Measurements from ENCODE around the gene TBX1. TPM values are rescaled to one million over a fixed set of nuclear protein-coding genes. Genes with fewer than 3 reads are reported as not detected.

The TBX1 gene
- polyA plus RNA-seq, 1 donor (not counting 4 experiments of a cell fraction or from before 2014, with no cell fraction given), result 0.10 TPM

GRCh38 chr22:19772422-19772672, 11.8 kb downstream of the TBX1 start:
- Histone ChIP-seq H3K36me3 (ENCODE audit: control insufficient read depth in 2 of 2, extremely low read depth in 1 of 2, insufficient read depth in 2 of 2, low read length in 2 of 2) (no peaks in the 10 kb centered on the region), H3K4me3 (ENCODE audit: control insufficient read depth in 2 of 3, extremely low read depth in 1 of 3, insufficient read depth in 2 of 3, low read depth in 1 of 3, low read length in 3 of 3) (no peak overlapping the region), H3K9ac (ENCODE audit: control insufficient read depth, extremely low read depth, insufficient read depth, low read length) (no peak overlapping the region), H2AFZ (ENCODE audit: control insufficient read depth, low read length) (no peak overlapping the region), H3K4me2 (ENCODE audit: control insufficient read depth, extremely low read depth, insufficient read depth, low read depth, low read length) (no peak overlapping the region), H3K9me3 (ENCODE audit: control insufficient read depth, low read depth, low read length) (no peaks in the 10 kb centered on the region), H4K20me1 (ENCODE audit: control insufficient read depth, extremely low read depth, insufficient read depth, low read length) (no peaks in the 10 kb centered on the region), H3K79me2 (ENCODE audit: control insufficient read depth, insufficient read depth, low read length) (peaks cover 5% of the 10 kb centered on the region), H3K4me1 (ENCODE audit: control insufficient read depth, extremely low read depth, insufficient read depth, low read length) (no peaks in the 10 kb centered on the region), H3K27ac (ENCODE audit: control insufficient read depth, insufficient read depth, low read length) (no peak overlapping the region), H3K9me1 (ENCODE audit: control insufficient read depth, extremely low read depth, insufficient read depth, low read length) (no peaks in the 10 kb centered on the region), H3K27me3 (ENCODE audit: control insufficient read depth, extremely low read depth, insufficient read depth, low read length) (no peaks in the 10 kb centered on the region)
- no peak for DNase-seq (ENCODE audit: low read depth, low spot score)
- TF ChIP-seq EZH2 (IDR thresholded peaks at IDR 0.05; ENCODE audit: low read length) (no peak), CTCF (optimal IDR thresholded peaks at IDR 0.05 in 1 of 3, IDR thresholded peaks at IDR 0.05 in 1 of 3, conservative IDR thresholded peaks at IDR 0.05 in 1 of 3; ENCODE audit: extremely low read depth in 1 of 3, insufficient read depth in 2 of 3, low read length in 3 of 3) (no peak)
- FAIRE-seq, result no peak
- dilution Hi-C loops (cut with MboI; ENCODE audit: extremely low pct_ligation_motif_present, low sequenced_read_pairs), result no loop called here

GRCh38 chr22:19772673-19773469, 12.3 kb downstream of the TBX1 start:
- Histone ChIP-seq H3K36me3 (ENCODE audit: control insufficient read depth in 2 of 2, extremely low read depth in 1 of 2, insufficient read depth in 2 of 2, low read length in 2 of 2) (no peaks in the 10 kb centered on the region), H3K4me2 (ENCODE audit: control insufficient read depth, extremely low read depth, insufficient read depth, low read depth, low read length) (no peak overlapping the region), H3K27me3 (ENCODE audit: control insufficient read depth, extremely low read depth, insufficient read depth, low read length) (no peaks in the 10 kb centered on the region), H4K20me1 (ENCODE audit: control insufficient read depth, extremely low read depth, insufficient read depth, low read length) (no peaks in the 10 kb centered on the region), H3K9me1 (ENCODE audit: control insufficient read depth, extremely low read depth, insufficient read depth, low read length) (no peaks in the 10 kb centered on the region), H2AFZ (ENCODE audit: control insufficient read depth, low read length) (no peak overlapping the region), H3K4me1 (ENCODE audit: control insufficient read depth, extremely low read depth, insufficient read depth, low read length) (no peaks in the 10 kb centered on the region), H3K9ac (ENCODE audit: control insufficient read depth, extremely low read depth, insufficient read depth, low read length) (no peak overlapping the region), H3K27ac (ENCODE audit: control insufficient read depth, insufficient read depth, low read length) (no peak overlapping the region), H3K9me3 (ENCODE audit: control insufficient read depth, low read depth, low read length) (no peaks in the 10 kb centered on the region), H3K79me2 (ENCODE audit: control insufficient read depth, insufficient read depth, low read length) (peaks cover 4% of the 10 kb centered on the region), H3K4me3 (ENCODE audit: control insufficient read depth in 2 of 3, extremely low read depth in 1 of 3, insufficient read depth in 2 of 3, low read depth in 1 of 3, low read length in 3 of 3) (no peak overlapping the region)
- DNase-seq (ENCODE audit: low read depth, low spot score), result no peak
- TF ChIP-seq CTCF (optimal IDR thresholded peaks at IDR 0.05 in 1 of 3, IDR thresholded peaks at IDR 0.05 in 1 of 3, conservative IDR thresholded peaks at IDR 0.05 in 1 of 3; ENCODE audit: extremely low read depth in 1 of 3, insufficient read depth in 2 of 3, low read length in 3 of 3) (no peak), EZH2 (IDR thresholded peaks at IDR 0.05; ENCODE audit: low read length) (no peak)
- no peak for FAIRE-seq
- dilution Hi-C loops (cut with MboI; ENCODE audit: extremely low pct_ligation_motif_present, low sequenced_read_pairs), result no loop called here

Data from keratinocyte (primary cell).